Dendritic cell treated with granulocyte-macrophage colony-stimulating factor and Interleukin-4, amounts not matched to agents 40 ng/mL and 50 ng/mL, for 4 days (primary cell): ENCODE measurements around the gene FAM24B.
"Not testable (repeated sequence)": the region's sequence is repeated elsewhere in the genome, so short reads cannot be mapped to it uniquely, and the experiment has no call there.

ENCODE experiments used
- H3K27ac Mint-ChIP-seq: one replicate; pipeline ENCODE4 v1.8.0; 2022; ENCODE audit warnings: mild to moderate bottlenecking, mixed read lengths
- H3K27me3 Mint-ChIP-seq: one replicate; pipeline ENCODE4 v1.8.0; 2022; ENCODE audit warnings: mild to moderate bottlenecking, mixed read lengths
- H3K36me3 Mint-ChIP-seq: one replicate; pipeline ENCODE4 v1.8.0; 2022; ENCODE audit warnings: low read depth, mixed read lengths
- H3K4me1 Mint-ChIP-seq: one replicate; pipeline ENCODE4 v1.8.0; 2022; ENCODE audit warnings: low read depth, mixed read lengths
- H3K4me3 Mint-ChIP-seq: one replicate; pipeline ENCODE4 v1.8.0; 2022; ENCODE audit warnings: mild to moderate bottlenecking, moderate library complexity, mixed read lengths
- H3K9me3 Mint-ChIP-seq: one replicate; pipeline ENCODE4 v1.8.0; 2022; ENCODE audit warnings: mixed read lengths
- intact Hi-C: fragments of 100-400 bp; cut with micrococcal nuclease; formaldehyde crosslinking; loops from one replicate; pipeline ENCODE4 v1.15.0; 2022

FAM24B gene

DNA sequence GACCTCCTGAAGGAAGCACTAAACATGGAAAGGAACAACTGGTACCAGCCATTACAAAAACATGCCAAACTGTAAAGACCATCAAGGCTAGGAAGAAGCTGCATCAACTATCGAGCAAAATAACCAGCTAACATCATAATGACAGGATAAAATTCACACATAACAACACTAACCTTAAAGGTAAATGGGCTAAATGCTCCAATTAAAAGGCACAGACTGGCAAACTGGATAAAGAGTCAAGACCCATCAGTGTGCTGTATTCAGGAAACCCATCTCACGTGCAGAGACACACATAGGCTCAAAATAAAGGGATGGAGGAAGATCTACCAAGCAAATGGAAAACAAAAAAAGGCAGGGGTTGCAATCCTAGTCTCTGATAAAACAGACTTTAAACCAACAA lies 10.6 kb downstream of the FAM24B start:
- peaks cover 10% of the 10 kb centered on the region for H3K36me3 Mint-ChIP-seq
- H3K27me3 Mint-ChIP-seq, H3K4me1 Mint-ChIP-seq: not testable (repeated sequence)

GRCh38 chr10:122866757-122867482 lies 12.5 kb downstream of the FAM24B start:
- H3K4me1 Mint-ChIP-seq, H3K27me3 Mint-ChIP-seq, H3K27ac Mint-ChIP-seq, H3K4me3 Mint-ChIP-seq, intact Hi-C loops: not testable (repeated sequence)
- H3K9me3 Mint-ChIP-seq, result peaks cover 27% of the 10 kb centered on the region
- H3K36me3 Mint-ChIP-seq, result peaks cover 10% of the 10 kb centered on the region

More for the DNA sequence above, 10.6 kb downstream of the FAM24B start:
- intact Hi-C loops, H3K4me3 Mint-ChIP-seq, H3K27ac Mint-ChIP-seq: not testable (repeated sequence)
- peaks cover 27% of the 10 kb centered on the region for H3K9me3 Mint-ChIP-seq

DNA sequence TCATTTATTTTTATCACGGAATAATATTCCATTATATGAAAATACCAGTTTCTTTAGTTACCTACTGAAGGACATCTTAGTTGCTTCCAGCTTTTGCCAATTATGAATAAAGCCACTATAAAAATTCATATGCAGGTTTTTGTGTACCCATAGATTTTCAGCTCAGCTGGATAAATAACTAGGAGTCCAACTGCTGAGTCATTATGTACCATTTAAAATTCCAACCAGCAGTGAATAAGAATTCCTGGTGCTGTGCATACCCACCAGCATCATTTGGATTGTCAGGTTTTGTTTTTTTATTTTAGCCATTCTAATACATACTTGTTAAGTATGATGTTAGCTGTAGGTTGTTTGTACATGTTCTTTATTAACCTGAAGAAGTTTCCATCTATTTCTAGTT lies 14.5 kb downstream of the FAM24B start:
- H3K4me1 Mint-ChIP-seq, result no peaks in the 10 kb centered on the region
- H3K36me3 Mint-ChIP-seq, result peaks cover 10% of the 10 kb centered on the region
- H3K4me3 Mint-ChIP-seq, result no peak overlapping the region
- H3K9me3 Mint-ChIP-seq, result peaks cover 25% of the 10 kb centered on the region
- intact Hi-C loops, result no loop called here
- H3K27ac Mint-ChIP-seq, result no peak overlapping the region
- no peaks in the 10 kb centered on the region for H3K27me3 Mint-ChIP-seq

DNA sequence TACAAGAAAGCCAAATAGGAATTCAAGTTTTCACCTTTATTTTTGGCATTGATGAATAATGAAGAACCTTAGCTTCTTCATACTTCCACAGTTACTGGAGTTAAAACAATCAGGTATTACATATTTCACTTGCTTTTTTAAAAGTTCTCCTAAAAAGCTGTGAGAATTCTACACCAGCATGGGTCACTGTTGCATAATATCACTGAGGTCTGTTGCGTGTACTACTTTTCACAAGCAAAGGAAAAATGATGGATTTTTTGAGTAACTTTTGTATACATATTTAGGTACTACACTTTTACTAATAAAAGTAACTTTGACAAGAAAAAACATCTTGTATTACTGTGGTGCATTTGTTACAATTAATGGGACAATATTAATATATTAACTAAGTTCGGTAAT lies 15.2 kb downstream of the FAM24B start:
- Mint-ChIP-seq H3K4me3 (no peak overlapping the region), H3K4me1 (no peaks in the 10 kb centered on the region), H3K27me3 (no peaks in the 10 kb centered on the region), H3K36me3 (peaks cover 10% of the 10 kb centered on the region), H3K27ac (no peak overlapping the region), H3K9me3 (peaks cover 18% of the 10 kb centered on the region)
- intact Hi-C loops, result no loop called here

DNA sequence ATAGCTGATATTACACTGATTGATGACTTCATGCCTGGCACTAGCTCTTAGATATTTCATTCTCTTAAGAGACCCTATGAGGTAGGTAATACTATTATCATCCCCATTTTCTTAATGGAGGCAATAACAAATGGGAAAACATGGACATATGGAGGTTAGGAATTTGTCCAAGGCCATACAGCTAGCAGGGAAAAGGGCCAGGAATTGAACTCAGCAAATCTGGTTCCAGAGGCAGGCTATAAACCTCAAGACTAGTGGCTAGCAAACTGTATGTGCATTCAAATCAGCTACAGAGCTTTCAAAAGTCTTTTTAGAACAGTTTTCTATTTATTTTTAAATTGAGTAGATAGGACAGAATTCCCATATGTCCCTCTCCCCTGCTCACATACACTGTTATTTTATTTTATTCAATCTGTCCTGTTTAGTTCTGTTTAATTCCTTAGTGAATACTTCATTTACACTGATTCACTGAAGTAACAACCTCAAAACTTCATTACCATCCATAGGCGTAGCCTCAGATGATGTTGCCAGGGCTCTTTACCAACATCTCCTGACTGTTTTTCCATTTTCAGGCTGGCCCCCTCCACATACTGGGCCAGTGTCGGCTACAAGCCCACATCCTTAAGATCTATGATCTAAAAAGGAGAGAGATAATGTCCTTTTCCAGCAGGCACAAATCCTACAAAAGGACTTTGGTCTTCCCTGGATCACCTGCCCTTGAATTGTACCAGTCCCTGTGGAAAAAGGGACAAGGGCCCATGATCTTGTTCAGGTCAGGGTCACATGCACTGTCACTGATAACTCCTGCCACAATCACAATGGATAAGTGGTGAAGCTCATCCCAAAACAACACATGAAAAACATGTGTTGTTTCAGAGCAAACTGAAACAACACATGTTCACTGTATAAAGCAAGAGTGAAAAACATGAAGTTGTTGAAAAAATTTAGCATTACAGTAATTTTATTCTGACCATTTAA lies 15.9 kb downstream of the FAM24B start:
- Mint-ChIP-seq H3K27ac (no peak overlapping the region), H3K4me3 (no peak overlapping the region), H3K27me3 (no peaks in the 10 kb centered on the region), H3K4me1 (no peaks in the 10 kb centered on the region), H3K9me3 (peaks cover 11% of the 10 kb centered on the region), H3K36me3 (peaks cover 10% of the 10 kb centered on the region)
- intact Hi-C loops, result no loop called here

- Mint-ChIP-seq H3K27ac (no peak overlapping the region), H3K27me3 (no peaks in the 10 kb centered on the region), H3K9me3 (no peaks in the 10 kb centered on the region), H3K4me3 (no peak overlapping the region), H3K4me1 (peaks cover 5% of the 10 kb centered on the region), H3K36me3 (no peaks in the 10 kb centered on the region)
- intact Hi-C loops, result no loop called here
Observed at GRCh38 chr10:122861711-122862161, 17.6 kb downstream of the FAM24B start.

GRCh38 chr10:122859527-122859926 lies 19.9 kb downstream of the FAM24B start:
- Mint-ChIP-seq H3K27ac (no peak overlapping the region), H3K9me3 (no peaks in the 10 kb centered on the region), H3K4me3 (no peak overlapping the region), H3K27me3 (no peaks in the 10 kb centered on the region), H3K4me1 (peaks cover 19% of the 10 kb centered on the region), H3K36me3 (peaks cover 10% of the 10 kb centered on the region)
- intact Hi-C loops, result no loop called here

GRCh38 chr10:122858042-122858441 lies 21.3 kb downstream of the FAM24B start:
- H3K9me3 Mint-ChIP-seq, H3K27me3 Mint-ChIP-seq, H3K4me3 Mint-ChIP-seq, intact Hi-C loops, H3K27ac Mint-ChIP-seq: not testable (repeated sequence)
- Mint-ChIP-seq H3K36me3 (peaks cover 19% of the 10 kb centered on the region), H3K4me1 (peaks cover 19% of the 10 kb centered on the region)

- H3K9me3 Mint-ChIP-seq, result no peaks in the 10 kb centered on the region
- no peak overlapping the region for H3K27ac Mint-ChIP-seq
- H3K4me3 Mint-ChIP-seq, result no peak overlapping the region
- peaks cover 19% of the 10 kb centered on the region for H3K4me1 Mint-ChIP-seq
- H3K27me3 Mint-ChIP-seq, result no peaks in the 10 kb centered on the region
- intact Hi-C loops, result no loop called here
- peaks cover 20% of the 10 kb centered on the region for H3K36me3 Mint-ChIP-seq
Observed at GRCh38 chr10:122856902-122857301, 22.5 kb downstream of the FAM24B start.

DNA sequence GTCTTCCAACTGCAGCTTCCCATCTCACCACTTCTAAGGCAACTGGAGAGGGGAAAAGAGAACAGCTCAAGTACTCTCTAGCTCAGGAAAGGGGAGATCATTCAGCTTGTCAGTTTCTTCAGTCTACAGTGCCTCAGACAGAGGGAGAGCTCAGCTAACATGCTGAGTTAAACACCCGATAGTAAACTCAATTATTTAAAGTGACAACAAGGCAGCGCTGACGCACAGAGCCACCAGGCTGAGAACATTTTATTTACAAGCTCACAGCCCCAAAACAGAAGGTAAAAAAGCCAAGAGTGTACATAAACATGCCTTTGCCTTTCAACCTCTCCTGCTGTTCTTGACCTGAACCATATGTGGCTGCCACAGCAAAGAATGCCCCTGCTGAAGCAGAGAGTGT lies 23.6 kb downstream of the FAM24B start:
- Mint-ChIP-seq H3K27me3 (no peaks in the 10 kb centered on the region), H3K36me3 (peaks cover 20% of the 10 kb centered on the region), H3K4me3 (no peak overlapping the region), H3K4me1 (peaks cover 19% of the 10 kb centered on the region), H3K27ac (no peak overlapping the region), H3K9me3 (no peaks in the 10 kb centered on the region)
- intact Hi-C loops, result no loop called here

- Mint-ChIP-seq H3K36me3 (peaks cover 30% of the 10 kb centered on the region), H3K27ac (no peak overlapping the region), H3K9me3 (no peaks in the 10 kb centered on the region), H3K4me3 (no peak overlapping the region), H3K27me3 (no peaks in the 10 kb centered on the region), H3K4me1 (peaks cover 19% of the 10 kb centered on the region)
- intact Hi-C loops, result no loop called here
Observed at GRCh38 chr10:122854648-122855047, 24.7 kb downstream of the FAM24B start.

- Mint-ChIP-seq H3K27ac (no peak overlapping the region), H3K4me3 (no peak overlapping the region), H3K36me3 (peaks cover 33% of the 10 kb centered on the region), H3K4me1 (peaks cover 19% of the 10 kb centered on the region), H3K9me3 (no peaks in the 10 kb centered on the region), H3K27me3 (no peaks in the 10 kb centered on the region)
- intact Hi-C loops, result no loop called here
Observed at GRCh38 chr10:122853665-122854313, 25.6 kb downstream of the FAM24B start.

- peaks cover 19% of the 10 kb centered on the region for H3K4me1 Mint-ChIP-seq
- peaks cover 33% of the 10 kb centered on the region for H3K36me3 Mint-ChIP-seq
- H3K27me3 Mint-ChIP-seq, result no peaks in the 10 kb centered on the region
- no peak overlapping the region for H3K4me3 Mint-ChIP-seq
- no peaks in the 10 kb centered on the region for H3K9me3 Mint-ChIP-seq
- H3K27ac Mint-ChIP-seq, result no peak overlapping the region
- intact Hi-C loops, result no loop called here
Observed at GRCh38 chr10:122852261-122852660, 27.1 kb downstream of the FAM24B start.
